T-helper 22 cell (primary cell): Measurements from ENCODE around the gene SMIM14.
"Not testable (repeated sequence)": the region's sequence is repeated elsewhere in the genome, so short reads cannot be mapped to it uniquely, and the experiment has no call there.

Experiments
- DNase-seq: peaks from one replicate; pipeline ENCODE4 v3.0.0-alpha.2; 2020; ENCODE audit warnings: low read depth

Gene SMIM14

DNA sequence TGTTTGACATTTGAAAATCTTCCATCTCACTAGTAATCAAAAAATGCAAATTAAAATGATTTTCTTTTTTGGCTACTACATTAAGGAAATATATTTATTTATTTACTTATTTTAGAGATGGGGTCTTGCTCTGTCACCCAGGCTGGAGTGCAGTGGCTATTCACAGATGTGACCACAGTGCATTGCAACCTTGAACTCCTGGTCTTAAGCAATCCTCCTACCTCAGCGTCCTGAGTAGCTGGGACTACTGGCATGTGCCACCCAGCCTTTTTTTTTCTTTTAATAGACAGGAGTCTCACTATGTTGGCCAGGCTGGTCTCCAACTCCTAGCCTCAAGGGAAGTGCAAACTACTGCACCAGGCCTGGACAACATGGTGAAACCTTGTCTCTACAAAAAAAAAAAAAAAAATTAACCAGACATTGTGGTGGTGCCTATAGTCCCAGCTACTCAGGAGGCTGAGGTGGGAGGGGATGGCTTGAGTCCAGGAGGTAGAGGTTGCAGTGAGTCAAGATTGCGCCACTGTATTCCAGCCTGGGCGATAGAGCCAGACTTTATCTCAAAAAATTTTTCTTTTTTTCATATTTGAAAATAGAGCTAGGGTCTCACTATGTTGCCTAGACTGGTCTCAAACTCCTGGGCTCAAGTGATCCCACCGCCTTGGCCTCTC lies 4.4 kb upstream of the SMIM14 start:
- DNase-seq = no peak

DNA sequence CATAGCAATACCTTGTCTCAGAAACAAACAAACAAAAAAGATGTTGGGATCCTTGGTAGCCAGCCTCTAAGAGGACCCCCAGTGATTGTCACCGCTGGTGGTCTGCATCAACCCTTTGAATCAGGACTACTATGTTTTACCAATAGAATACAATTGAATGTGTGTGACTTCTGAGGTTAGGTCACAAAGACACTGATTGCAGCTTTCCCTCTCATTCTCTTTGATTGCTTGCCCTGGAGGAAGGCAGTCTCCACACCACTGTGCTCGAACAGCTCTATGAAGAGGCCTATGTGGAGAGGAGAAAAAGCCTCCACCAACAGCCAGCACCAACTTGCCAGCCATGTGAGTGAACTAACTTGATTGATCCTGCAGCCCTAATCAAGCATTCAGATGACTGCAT lies 2.8 kb upstream of the SMIM14 start:
- no peak for DNase-seq

DNA sequence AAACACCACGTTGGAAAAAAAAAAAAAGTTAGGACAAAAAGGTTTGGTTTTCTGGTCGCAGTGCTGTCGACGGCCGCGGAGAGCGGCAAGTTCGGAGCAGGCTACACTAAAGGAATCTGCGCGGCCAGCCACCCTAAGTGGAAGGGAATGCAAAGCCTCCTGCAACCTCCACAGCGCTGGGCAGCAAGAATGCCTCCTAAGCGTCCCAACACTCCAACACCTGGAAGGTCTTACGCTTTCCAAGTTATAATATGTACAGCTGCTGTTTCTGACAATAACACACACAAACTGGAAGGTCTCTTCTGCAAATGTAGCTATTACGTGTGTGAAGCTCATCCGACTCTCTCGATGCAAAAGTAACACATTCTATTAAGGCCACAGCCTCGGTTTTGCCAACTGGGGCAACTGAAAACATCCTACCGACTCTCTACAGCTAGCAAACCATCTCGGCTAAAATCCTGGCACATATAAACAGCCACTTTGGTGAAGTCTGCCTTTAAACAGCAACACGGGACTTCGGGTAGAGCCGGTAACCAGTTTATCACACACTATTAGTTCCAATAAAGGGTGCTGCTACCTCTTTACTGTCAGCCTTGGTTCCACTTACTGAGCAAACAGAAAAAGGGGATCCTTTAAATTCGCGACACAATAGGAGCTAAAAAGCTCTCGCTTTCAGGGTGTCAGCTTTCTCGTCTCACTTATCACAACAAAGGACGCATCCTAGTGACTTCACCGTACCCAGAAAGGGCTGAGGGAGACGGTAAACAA lies 895 bp downstream of the SMIM14 start:
- DNase-seq = no peak

DNA sequence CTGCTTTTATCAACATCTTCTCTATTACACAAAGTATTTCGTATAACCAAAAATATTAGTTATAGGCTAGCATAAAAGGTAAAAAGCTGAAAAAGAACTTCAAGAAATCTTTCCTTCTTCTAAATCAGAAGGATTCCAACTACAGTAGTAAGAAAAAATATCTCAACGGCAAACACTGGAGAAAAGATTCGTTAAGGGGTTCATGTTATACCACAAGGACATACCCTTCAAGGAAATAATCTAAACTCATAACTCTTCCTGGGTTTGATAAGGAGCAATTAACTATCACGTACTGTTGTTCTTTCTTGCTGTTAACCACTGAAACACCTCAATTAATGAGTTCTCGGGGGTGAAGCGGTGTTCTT lies 1.5 kb downstream of the SMIM14 start:
- DNase-seq = no peak

DNA sequence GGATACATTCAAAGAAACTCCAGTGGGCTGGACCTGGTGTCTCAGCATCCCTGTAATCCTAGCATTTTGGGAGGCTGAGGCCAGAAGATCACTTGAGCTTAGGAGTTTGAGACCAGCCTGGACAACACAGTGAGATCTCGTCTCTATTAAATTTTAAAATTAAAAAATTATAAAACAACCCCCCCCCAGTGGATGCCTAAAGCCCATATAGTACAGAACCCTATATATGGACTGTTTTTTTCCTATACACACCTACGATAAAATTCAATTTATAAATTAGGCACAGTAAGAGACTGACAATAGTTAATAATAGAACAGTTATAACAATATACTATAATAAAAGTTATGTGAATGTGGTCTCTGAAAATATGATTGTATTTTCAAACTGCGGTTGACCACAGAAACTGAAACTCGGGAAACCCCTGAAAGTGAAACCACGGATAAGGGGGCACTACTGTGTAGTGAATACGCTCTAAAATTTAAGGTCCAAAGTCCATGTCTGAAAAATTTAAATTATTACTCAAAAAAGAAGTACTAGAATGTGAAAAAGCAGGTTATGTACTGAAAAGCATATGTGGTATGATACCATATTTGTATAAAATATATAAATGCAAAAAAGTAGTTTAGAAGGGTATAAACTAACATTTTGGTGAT lies 2.0 kb downstream of the SMIM14 start:
- no peak for DNase-seq

DNA sequence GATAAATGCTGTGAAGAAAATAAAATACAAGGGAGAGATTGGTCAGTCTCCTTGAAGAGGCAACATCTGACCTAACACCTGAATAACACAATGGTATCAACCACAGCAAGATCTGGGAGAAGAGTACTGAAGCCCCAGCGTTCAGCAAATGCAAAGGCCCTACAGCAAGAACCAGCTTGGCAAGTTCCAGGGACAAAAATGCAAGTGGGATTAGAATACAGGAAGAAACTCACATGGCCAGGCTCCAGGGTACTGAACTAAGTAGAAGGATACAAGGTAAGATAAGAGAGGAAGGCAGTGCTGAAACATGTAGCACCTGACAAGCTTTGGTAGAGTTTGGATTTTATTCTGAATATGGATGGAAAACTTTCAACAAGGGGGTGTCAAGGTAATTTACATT lies 3.6 kb downstream of the SMIM14 start:
- DNase-seq = no peak

DNA sequence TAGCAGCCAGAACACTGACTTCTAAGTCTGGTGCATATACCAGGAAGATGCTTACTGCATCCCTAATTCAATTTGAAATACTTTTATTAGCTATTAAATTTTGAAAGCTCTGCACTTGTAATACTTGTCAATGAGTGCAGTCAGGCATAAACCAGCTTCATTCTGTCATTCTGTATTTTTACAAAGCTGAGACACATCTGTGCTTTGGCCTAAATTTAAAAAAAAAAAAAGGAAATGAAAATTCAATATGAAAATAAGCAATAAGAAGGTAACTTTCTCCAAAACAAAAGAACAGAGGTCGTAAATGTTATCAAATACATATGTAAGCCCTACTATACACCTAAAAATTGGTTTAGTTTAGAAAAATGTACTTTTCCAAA lies 7.0 kb downstream of the SMIM14 start:
- no peak for DNase-seq

DNA sequence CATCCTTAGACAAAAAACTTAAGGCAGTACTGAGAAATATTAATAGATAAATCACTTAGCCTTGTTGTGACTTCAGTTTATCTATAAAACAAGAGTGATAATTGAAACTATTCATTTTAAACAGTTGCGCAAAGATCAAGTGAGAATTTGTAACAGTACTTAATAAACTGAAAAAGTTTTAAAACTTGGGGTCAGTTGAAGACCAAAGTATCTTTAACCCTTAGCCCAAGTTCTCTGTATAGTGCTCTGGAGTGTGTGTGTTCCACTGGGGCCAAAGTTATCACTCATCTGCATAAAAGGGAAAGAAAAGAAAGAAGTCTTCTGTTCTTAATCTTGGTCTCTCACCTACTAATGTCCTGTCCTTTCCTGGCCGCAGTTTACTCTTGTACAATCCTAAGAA lies 11.3 kb downstream of the SMIM14 start:
- no peak for DNase-seq

DNA sequence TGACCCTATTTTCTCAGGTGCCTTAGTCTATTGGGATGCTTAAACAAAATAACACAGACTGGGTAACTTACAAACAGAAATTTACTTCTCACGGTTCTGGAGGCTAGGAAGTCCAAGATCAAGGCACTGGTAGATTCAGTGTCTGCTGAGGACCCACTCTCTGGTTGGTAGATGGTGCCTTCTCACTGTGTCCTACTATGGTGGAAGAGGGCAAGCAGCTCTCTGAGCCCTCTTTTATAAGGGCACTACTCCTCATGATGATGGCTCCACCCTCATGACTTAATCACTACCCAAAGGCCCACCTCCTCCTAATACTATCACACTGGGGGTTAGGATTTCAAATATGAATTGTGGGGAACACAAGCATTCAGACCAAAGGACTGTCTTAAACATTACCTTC lies 11.8 kb downstream of the SMIM14 start:
- DNase-seq = no peak

DNA sequence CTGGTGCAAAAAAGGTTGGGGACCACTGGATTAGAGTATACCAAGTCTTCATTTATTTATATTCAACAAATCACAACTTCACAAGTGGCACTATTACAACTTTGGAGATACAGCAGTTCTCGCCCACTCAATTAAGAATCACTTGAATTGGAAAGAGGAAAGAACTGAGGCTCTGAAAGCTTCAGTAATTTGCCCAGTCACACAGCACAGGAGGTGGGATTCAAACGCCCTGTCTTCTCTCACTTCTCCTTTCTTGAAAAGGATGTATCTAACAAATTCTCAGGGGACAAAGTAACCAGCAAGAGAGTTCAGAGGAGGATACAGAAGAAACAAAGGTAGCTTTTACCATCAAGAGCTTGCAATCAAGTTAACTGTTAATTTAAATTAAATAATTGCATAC lies 12.4 kb downstream of the SMIM14 start:
- no peak for DNase-seq

DNA sequence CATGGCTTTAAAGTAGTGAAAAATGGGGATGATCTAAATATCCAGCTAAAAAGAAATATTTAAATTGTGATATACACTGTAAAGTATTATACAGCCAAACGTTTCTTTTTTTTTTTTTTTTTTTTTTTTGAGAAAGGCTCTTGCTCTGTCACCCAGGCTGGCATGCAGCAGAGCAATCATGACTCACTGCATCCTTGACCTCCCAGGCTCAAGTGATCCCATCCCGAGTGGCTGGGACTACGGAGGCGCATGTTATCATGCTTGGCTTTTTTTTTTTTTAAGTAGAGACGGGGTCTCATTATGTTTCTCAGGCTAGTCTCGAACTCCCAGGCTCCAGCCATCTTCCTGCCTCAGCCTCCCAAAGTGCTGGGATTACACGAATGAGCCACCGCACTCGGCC lies 17.1 kb downstream of the SMIM14 start:
- no peak for DNase-seq

DNA sequence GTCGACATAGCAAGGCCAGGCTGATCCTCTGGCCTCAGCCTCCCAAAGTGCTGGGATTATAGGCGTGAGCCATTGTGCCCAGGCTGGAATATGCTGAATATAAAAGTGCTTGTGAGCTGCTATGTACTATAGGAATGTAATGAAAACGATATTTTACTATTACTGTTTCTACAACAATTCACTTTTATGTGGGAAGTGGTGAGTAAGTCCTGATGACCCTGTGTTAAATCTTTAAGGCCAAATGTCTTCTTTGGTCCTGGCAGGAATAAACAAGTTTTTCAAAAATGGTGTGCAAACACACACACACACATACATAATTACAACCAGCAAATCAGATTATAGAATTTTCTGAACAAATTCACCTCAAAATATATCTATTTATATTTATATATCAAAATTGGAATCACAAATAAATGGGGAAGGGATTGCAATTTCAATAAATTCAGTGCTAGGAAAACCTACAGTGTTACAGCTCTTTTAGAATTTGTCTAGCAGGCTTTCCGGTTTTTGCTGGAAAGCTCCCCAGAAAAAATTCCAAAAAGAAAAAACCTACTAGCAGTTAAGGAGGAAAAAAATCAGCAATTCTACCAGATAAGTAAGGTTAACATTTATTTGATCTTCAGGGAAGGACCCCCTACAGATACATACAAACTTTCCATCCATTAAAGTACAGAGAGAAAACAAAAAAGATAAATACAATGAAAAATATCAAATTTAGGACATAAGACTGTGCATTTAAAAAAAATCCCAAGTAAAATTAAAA lies 17.9 kb downstream of the SMIM14 start:
- DNase-seq = no peak

DNA sequence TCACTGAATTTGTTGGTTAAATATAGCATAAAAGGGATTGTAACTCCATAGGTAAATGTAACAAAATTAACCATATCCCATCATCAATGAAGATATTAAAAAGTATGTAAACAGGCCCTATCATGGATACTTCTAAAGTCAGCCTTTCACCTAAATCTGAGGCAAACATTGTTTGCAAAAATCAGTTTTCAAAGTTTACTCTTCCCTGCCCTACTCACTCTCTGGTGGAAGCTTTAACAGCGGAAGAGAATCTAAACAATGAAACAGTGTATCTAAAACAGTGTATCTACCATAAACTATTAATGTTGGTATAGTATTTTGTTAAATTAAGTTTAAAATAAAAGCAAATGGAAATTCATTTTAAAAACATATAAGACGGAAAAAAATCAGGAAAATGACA lies 21.1 kb downstream of the SMIM14 start:
- no peak for DNase-seq

DNA sequence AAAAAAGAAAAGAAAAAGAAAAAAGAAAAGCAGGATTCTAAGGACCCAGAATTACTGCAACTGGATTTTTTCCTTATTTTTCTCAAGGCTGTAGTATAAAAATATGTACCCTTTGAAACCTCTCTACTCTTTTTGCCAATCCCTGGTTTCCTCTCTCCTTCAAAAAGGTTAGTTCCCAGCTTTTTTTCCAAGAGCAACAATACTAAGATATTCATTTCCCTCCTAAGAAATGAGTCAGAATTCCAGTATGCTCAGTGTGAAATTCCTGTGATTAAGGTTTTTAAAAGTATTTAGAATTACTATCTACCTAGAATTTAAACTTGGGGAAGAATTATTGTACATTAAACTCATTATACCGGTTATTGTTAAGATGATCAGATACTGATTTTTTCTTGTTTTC lies 22.0 kb downstream of the SMIM14 start:
- no peak for DNase-seq

DNA sequence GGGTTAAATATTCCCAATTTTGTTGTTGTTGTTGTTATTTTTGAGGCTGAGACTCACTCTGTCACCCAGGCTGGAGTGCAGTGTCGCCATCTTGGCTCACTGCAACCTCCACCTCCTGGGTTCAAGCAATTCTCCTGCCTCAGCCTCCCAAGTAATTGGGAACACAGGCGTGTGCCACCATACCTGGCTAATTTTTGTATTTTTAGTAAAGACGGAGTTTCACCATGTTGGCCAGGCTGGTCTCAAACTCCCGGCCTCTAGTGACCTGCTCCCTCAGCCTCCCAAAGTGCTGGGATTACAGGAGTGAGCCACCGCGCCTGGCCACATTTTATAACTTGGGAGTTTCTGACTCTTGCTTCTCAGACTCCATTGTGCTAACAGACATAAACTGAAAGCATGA lies 22.6 kb downstream of the SMIM14 start:
- DNase-seq = not testable (repeated sequence)

DNA sequence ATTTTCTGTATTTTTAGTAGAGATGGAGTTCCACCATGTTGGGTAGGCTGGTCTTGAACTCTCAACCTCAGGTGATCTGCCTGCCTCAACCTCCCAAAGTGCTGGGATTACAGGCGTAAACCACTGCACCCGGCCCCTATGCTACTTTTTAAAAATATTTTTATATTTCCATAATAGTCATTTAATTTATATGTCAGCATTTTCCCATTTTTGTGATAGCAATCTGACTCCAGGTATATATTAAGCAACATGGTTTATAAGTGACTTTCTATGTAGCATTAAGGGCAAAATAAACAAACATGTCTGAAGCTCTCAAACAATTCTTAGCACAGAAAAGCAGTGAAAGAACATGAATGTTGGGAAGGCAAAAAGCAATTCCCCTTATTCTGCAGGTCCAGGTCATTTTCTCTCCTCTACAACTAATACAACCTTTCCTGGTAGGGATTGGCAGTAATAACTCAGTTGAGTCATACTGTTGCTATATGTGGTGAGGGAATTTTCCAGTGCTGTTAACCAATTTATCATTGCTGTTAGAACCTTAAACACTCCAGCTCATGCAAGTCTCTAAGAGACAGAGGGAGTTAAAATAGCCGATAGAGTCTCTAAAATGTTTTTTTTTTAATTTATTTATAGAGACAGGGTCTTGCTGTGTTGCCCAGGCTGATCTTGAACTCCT lies 24.0 kb downstream of the SMIM14 start:
- no peak for DNase-seq

DNA sequence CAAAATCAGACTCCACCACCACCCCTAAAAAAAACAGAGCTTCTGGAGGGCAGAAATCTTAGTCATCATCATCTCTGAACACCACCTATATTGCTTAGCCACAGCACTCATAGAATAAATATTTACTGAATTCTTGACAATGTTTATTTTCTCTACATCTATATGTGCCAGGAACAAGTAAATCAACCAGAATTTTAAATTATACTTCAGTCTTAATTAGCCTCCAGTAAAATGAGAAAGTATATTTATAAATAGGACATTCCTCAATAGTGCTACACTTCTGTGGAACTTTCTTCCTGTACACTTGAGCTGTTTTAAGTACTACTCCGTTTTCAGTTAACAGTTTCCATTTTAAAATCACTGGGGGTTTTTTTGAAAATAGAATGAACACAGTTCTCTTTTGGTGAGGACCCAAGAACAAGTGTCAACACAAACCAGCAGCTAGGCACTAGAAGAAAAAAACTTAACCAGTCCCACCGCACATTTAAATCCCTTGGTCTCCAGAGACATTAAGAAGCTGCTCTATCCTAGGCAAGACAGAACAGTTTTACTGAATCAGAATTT lies 25.5 kb downstream of the SMIM14 start:
- no peak for DNase-seq

DNA sequence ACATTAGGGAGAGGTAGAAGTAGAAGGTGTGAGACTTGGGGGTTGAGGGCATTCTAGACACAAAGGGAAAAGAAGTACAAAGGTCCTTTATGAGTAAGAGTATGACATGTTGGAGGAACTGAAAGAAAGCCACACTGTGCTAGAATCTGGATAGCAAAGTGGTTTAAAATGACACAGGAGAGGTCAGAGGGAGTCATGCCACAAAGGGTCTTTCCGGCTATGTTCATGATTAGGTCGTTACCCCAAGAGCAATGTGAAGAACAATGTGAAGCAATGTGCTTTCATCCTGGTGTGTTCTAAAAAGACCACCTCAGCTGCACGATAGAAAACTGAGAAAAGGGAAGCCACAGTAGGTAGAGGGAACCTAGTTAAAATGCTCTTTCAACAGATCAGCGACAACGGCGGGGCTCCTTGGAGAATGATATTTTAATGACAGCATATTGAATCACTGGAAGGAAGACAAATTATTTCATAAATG lies 29.2 kb downstream of the SMIM14 start:
- DNase-seq = no peak

DNA sequence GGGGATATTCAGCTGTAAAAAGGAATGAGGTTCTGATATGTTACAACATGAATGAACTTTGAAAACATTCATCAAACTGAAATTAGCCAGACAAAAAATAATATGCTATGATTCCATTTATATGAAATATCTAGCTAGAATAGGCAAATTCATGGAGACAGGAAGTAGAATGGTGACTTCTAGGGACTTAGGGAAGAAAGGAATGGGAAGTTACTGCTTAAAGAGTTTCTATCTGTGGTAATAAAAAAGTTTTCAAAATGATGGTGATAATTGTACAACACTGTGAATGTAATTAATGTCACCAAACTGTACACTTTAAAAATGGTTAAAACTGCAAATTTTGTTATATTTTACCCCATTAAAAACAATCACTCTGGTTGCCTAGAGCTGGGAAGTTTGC lies 30.2 kb downstream of the SMIM14 start:
- DNase-seq = no peak

DNA sequence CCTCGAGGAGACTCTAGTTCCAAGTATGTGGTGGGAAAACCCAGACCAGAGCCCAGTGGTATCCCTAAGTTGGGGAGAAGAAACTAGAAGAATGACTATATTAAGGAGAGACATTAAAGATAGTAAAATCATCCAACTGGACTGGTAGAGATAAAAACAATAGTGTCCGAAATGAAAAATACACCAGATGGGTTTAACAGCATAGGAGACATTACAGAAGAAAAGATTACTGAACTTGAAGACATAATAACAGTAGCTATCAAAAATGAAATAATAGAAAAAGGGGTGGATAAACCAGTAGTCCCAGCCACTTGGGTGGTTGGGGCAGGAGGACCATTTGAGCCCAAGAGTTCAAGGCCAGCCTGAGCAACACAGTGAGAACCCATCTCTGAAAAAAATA lies 31.9 kb downstream of the SMIM14 start:
- DNase-seq = no peak

DNA sequence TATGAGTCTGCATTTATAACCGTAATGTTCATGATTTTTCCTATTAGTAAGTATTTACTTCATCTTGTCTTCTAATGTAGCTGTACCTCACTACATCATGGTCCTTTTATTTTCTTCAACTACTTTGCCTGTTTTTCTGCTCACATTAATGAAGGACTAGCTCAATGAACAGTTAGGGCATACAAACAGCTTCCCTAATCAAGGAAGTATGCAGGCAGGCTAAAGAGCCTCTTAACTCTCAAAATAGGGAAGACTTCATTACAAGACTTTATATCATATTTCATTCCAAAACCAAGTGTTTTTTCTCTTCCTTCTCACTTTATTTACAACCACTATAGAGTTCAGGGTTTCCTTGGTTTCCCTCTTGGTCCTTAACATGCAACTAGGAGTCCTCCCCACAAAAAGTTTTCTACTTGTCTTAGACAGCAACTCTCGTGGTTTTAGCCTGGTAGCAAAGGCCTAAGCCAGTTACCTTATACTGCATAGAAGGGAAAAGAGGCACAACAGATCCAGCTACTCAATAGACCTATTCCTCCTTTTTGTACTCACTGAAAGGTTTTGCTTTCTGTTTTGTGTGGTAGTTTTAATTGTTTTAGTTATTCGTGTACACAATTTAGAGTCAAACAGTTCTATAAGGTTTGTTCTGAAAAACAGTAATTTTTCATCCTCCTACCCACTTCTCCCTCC lies 40.8 kb downstream of the SMIM14 start:
- no peak for DNase-seq
